NK-92 (cell line): ENCODE data around the gene SGCE.
"Not testable (repeated sequence)": the region's sequence is repeated elsewhere in the genome, so short reads cannot be mapped to it uniquely, and the experiment has no call there.

Source experiments
- DNase-seq: peaks from one replicate; lab custom pipeline; 2025; ENCODE audit not compliant: unreplicated experiment; lab: John Stamatoyannopoulos, UW

SGCE gene

GRCh38 chr7:94655848-94656657 is at the start of gene SGCE:
Gene SGCE (minus strand): TSS chr7:94656133. CDS start chr7:94656098, 35 bp downstream.
- no peak for DNase-seq

GRCh38 chr7:94705155-94706021 is 49.5 kb upstream of the SGCE start:
- DNase-seq = not testable (repeated sequence)

- DNase-seq = no peak
Measured at GRCh38 chr7:94701555-94701973, 45.6 kb upstream of the SGCE start.

GRCh38 chr7:94700926-94701554 is 45.1 kb upstream of the SGCE start:
- DNase-seq = no peak

- DNase-seq = no peak
Measured at GRCh38 chr7:94698275-94698674, 42.3 kb upstream of the SGCE start.

- DNase-seq = no peak
Measured at GRCh38 chr7:94697035-94697974, 41.4 kb upstream of the SGCE start.

- no peak for DNase-seq
Measured at GRCh38 chr7:94687810-94688209, 31.9 kb upstream of the SGCE start.

- DNase-seq = no peak
Measured at GRCh38 chr7:94687076-94687475, 31.1 kb upstream of the SGCE start.

- DNase-seq = no peak
Measured at GRCh38 chr7:94683066-94683465, 27.1 kb upstream of the SGCE start.

GRCh38 chr7:94679358-94679757 is 23.4 kb upstream of the SGCE start:
- DNase-seq = no peak

GRCh38 chr7:94676431-94676830 is 20.5 kb upstream of the SGCE start:
- no peak for DNase-seq

- DNase-seq = no peak
Measured at GRCh38 chr7:94675356-94675755, 19.4 kb upstream of the SGCE start.

GRCh38 chr7:94671444-94672235 is 15.7 kb upstream of the SGCE start:
- no peak for DNase-seq

- no peak for DNase-seq
Measured at GRCh38 chr7:94669773-94670495, 14.0 kb upstream of the SGCE start.

- DNase-seq = no peak
Measured at GRCh38 chr7:94666879-94667587, 11.1 kb upstream of the SGCE start.

GRCh38 chr7:94665426-94665825 is 9.5 kb upstream of the SGCE start:
- no peak for DNase-seq

GRCh38 chr7:94664023-94664422 is 8.1 kb upstream of the SGCE start:
- DNase-seq = no peak

GRCh38 chr7:94662548-94662947 is 6.6 kb upstream of the SGCE start:
- no peak for DNase-seq
